PFSK-1 (cell line): Measurements from ENCODE around the gene GREM2.

Experiments
- FOXP2 ChIP-seq: optimal IDR thresholded peaks from 2 replicates; pipeline ENCODE3; 2011; ENCODE audit warnings: borderline replicate concordance, control low read depth, inconsistent platforms; ENCODE audit not compliant: insufficient read depth; ENCODE audit errors: extremely low read length, extremely low read depth
- POLR2AphosphoS5 ChIP-seq: IDR thresholded peaks from 2 replicates; pipeline ENCODE4 v1.6.1; 2012; ENCODE audit warnings: low read depth, mild to moderate bottlenecking, control low read depth, low read length, moderate library complexity
- SIN3A ChIP-seq: IDR thresholded peaks from 2 replicates; pipeline ENCODE4 v1.6.1; 2012; ENCODE audit warnings: mild to moderate bottlenecking, low read length, moderate library complexity, borderline replicate concordance; ENCODE audit not compliant: insufficient read depth
- TAF1 ChIP-seq: IDR thresholded peaks from 2 replicates; pipeline ENCODE4 v1.6.1; 2012; ENCODE audit warnings: low read length, control low read depth, borderline replicate concordance; ENCODE audit not compliant: insufficient read depth
- TF ChIP-seq, protein P1 (sequence below), 2 experiments: IDR thresholded peaks; 2 replicates each; pipeline versions ENCODE4 v1.6.1 to v1.8.0; 2011 to 2012; ENCODE audit warnings: low read depth in 2 of 2, low read length in 2 of 2, control low read depth in 1 of 2, inconsistent platforms in 1 of 2, mild to moderate bottlenecking in 1 of 2, moderate library complexity in 1 of 2; ENCODE audit not compliant: insufficient read depth in 1 of 2

GREM2 gene

DNA sequence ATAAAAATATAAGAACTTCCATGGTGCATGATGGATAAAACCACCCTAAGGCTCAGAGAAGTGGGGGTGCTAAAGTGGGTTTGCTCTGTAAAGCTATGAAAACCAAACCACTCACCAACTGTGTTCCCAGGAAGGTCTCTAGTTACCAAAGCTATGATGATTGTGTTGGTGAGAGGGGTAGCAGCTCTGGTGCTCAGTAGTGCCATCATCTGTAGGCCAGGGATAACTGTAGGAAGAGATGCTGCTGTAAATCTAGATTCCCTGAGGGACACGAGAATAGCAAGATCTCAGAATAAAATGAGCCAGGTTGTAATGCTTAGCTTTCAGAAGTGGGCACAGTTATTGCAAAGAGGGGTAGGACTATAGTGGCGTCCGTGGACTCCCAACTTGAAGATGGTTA lies 124.5 kb downstream of the GREM2 start:
- TF ChIP-seq, protein P1, sequence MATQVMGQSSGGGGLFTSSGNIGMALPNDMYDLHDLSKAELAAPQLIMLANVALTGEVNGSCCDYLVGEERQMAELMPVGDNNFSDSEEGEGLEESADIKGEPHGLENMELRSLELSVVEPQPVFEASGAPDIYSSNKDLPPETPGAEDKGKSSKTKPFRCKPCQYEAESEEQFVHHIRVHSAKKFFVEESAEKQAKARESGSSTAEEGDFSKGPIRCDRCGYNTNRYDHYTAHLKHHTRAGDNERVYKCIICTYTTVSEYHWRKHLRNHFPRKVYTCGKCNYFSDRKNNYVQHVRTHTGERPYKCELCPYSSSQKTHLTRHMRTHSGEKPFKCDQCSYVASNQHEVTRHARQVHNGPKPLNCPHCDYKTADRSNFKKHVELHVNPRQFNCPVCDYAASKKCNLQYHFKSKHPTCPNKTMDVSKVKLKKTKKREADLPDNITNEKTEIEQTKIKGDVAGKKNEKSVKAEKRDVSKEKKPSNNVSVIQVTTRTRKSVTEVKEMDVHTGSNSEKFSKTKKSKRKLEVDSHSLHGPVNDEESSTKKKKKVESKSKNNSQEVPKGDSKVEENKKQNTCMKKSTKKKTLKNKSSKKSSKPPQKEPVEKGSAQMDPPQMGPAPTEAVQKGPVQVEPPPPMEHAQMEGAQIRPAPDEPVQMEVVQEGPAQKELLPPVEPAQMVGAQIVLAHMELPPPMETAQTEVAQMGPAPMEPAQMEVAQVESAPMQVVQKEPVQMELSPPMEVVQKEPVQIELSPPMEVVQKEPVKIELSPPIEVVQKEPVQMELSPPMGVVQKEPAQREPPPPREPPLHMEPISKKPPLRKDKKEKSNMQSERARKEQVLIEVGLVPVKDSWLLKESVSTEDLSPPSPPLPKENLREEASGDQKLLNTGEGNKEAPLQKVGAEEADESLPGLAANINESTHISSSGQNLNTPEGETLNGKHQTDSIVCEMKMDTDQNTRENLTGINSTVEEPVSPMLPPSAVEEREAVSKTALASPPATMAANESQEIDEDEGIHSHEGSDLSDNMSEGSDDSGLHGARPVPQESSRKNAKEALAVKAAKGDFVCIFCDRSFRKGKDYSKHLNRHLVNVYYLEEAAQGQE (IDR thresholded peaks at IDR 0.05; ENCODE audit: insufficient read depth in 1 of 2, low read depth in 2 of 2, low read length in 2 of 2) = no peak
- TF ChIP-seq SIN3A (no peak), FOXP2 (no peak), POLR2AphosphoS5 (no peak), TAF1 (no peak)

DNA sequence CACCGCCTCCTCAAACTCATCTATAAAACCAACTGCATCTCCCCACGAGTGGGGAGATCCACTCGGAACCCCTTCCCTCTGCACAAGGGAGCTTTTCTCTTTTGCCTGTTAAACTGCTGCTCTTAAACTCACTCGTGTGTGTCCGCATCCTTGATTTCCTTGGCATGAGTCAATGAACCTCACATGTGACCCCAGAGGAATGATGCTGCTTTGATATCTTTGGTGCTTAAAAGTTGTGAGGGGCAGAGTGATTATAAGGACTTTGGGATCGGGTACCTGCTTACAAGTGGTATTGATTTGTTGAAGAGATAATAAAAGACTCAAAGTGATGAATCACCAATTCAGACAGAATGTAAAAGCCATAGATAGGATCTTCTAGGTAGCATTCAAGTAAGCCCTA lies 125.3 kb downstream of the GREM2 start:
- TF ChIP-seq, protein P1 (IDR thresholded peaks at IDR 0.05; ENCODE audit: insufficient read depth in 1 of 2, low read depth in 2 of 2, low read length in 2 of 2) = no peak
- TF ChIP-seq SIN3A = no peak
- TF ChIP-seq FOXP2 = no peak
- no peak for TF ChIP-seq POLR2AphosphoS5
- TF ChIP-seq TAF1 = no peak

DNA sequence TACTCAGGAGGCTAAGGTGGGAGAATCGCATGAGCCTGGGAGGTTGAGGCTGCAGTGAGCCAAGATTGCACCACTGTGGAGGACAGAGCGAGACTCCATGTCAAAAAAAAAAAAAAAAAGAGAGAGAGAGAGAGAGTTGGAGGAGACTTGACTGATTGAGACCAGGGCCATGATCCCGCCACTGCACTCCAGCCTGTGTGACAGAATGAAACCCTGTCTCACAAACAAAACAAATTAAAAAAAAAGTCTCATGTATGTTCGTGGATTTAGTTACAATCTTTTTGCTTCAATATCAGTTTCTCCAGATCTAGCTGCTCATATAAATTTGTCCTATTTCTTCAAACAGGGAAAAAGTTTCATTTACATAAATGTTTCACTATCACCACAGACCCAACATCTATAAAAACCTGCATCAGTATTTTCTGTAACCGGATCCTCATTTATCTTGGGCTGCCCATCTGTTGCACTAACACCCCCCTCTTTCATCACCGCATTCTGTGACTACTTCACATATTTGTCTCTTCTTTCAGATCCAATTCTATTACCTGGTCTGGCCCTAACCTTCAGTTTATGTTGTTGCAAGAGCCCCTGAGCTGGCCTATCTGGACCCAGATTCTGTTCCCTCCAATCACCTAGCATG lies 127.0 kb downstream of the GREM2 start:
- no peak for TF ChIP-seq TAF1
- TF ChIP-seq, protein P1 (IDR thresholded peaks at IDR 0.05; ENCODE audit: insufficient read depth in 1 of 2, low read depth in 2 of 2, low read length in 2 of 2) = no peak
- no peak for TF ChIP-seq SIN3A
- TF ChIP-seq POLR2AphosphoS5 = no peak
- TF ChIP-seq FOXP2 = no peak

DNA sequence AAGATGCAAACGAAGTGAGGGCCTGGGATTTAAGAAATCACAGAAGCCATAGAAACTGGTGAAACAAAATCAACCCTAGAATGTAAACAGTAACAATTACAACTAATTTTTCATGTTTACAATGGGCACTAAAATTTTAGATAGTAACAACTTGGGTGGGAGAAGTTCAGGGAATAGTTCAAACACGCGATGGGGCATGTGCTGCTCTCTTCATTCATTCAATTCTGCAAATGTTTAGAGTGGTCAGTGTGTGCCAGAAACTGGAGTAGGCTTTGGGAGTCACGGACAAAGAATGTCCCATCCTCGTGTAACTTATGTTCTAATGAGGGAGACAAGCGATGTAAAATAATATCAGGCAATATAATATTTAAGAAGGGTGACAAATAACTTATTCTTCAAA lies 133.4 kb downstream of the GREM2 start:
- TF ChIP-seq, protein P1 (IDR thresholded peaks at IDR 0.05; ENCODE audit: insufficient read depth in 1 of 2, low read depth in 2 of 2, low read length in 2 of 2) = no peak
- TF ChIP-seq TAF1 = no peak
- no peak for TF ChIP-seq SIN3A
- no peak for TF ChIP-seq FOXP2
- TF ChIP-seq POLR2AphosphoS5 = no peak

DNA sequence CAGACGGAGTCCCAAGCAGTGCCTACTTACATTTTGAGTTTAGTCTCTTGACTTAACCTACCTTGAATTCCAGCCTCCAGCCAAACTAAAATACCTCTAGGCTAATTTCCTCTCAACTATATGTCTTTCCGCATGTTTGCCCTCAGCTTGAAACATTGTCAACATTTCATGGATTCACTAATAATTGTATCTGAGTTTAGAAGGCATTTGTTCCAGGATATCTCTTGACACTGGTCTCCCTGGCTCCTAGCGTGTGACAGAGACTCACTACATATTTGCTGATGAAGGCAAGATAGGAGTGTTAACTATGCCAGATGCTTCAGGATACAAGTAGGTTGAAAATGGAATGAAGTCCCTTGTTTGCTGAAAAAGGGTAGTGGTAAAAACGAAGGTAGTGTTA lies 136.1 kb downstream of the GREM2 start:
- TF ChIP-seq TAF1 = no peak
- TF ChIP-seq POLR2AphosphoS5 = no peak
- TF ChIP-seq SIN3A = no peak
- no peak for TF ChIP-seq FOXP2
- TF ChIP-seq, protein P1 (IDR thresholded peaks at IDR 0.05; ENCODE audit: insufficient read depth in 1 of 2, low read depth in 2 of 2, low read length in 2 of 2) = no peak
